Measurements from ENCODE around the gene LRP5. TPM values are rescaled to one million over a fixed set of nuclear protein-coding genes. Genes with fewer than 3 reads are reported as not detected.

The LRP5 gene
- total RNA-seq (2014; rRNA removed; shearing (Covaris generic)) (35.1 and 51.1 TPM in 2 replicates), polyA plus RNA-seq (2016; fragmentation: Nextera tagmentation; extraction: Ambion mirVana) (26.9 and 38.3 TPM in 2 replicates)
- long read RNA-seq, partial matches to known transcripts = 0 of 1 reads
- long read RNA-seq, other reads (novel, unspliced or antisense) = 1 of 1 reads

DNA sequence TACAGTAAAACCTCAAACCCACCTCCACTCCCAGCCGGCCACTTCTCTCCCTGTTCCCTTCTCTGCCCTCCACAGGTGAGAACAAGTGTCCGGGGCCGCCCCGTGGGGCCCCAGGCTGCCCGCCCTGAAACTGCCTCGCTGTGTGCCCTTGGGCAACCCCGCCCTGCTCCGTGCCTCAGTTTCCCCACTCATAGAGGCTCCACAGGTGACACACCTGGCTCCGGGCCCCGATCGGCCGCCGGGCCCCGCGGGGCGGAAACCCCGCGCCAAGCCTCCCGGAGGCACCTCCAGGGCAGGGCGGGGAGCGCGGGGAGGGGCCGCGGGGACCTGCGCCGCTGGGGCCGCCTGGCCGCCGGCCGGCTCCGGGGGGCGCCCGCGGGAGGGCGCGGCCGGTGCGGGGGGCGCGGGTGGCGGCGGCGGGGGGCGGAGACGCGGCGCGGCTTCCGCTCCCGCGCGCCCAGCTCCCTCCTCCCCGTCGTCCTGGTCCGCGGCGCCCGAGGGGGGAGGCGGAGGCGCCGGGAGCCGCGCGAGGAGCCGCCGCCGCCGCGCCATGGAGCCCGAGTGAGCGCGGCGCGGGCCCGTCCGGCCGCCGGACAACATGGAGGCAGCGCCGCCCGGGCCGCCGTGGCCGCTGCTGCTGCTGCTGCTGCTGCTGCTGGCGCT, at the start of gene LRP5:
Gene LRP5, plus strand, starts transcription at position 475 of the 663 bp plus-strand sequence. Its CDS starts 124 bp downstream, at position 599.
- Mint-ChIP-seq H3K4me3 (peak within 1 kb of the TSS; percentile 92), H3K4me1 (peaks cover 49% of the 10 kb centered on the region), H3K36me3 (ENCODE audit: low read depth) (peaks cover 6% of the 10 kb centered on the region; the same call in 1 of the 3 replicates), H3K27ac (peak within 1 kb of the TSS; percentile 74), H3K27me3 (ENCODE audit: insufficient read depth, low read depth, poor library complexity) (peaks cover 21% of the 10 kb centered on the region), H3K9me3 (peaks cover 4% of the 10 kb centered on the region; the same call in 1 of the 3 replicates)
- peaks cover 12% of the 10 kb centered on the region; the same call in 1 of the 2 replicates for H3K27me3 ChIP-seq (ENCODE audit: insufficient read depth)
- ATAC-seq (peak; percentile 2; the same call in 1 of the 3 replicates), DNase-seq (ENCODE audit: low spot score) (peak; percentile 42)
- H3K36me3 ChIP-seq (ENCODE audit: insufficient read depth) = no peaks in the 10 kb centered on the region
- H2AFZ ChIP-seq = peak within 1 kb of the TSS; percentile 56
- H3K4me3 ChIP-seq = peak within 1 kb of the TSS; percentile 83
- H3K4me1 ChIP-seq (ENCODE audit: insufficient read depth) = peaks cover 38% of the 10 kb centered on the region
- H3K4me2 ChIP-seq = peak within 1 kb of the TSS; percentile 87
- no peak within 1 kb of the TSS for H3K27ac ChIP-seq (ENCODE audit: low read depth)
- no peaks in the 10 kb centered on the region for H3K9me2 ChIP-seq (ENCODE audit: insufficient read depth)
- peaks cover 17% of the 10 kb centered on the region for H3F3A ChIP-seq (replicated peaks; ENCODE audit: low read depth)
- TF ChIP-seq CREB1 (CRISPR knock-in tag; IDR thresholded peaks at IDR 0.05; ENCODE audit: low read depth) (no peak), ZNF114 (CRISPR knock-in tag; IDR thresholded peaks at IDR 0.05) (no peak), JUNB (IDR thresholded peaks at IDR 0.05; ENCODE audit: unreplicated experiment) (no peak)
- TF ChIP-seq, protein P1, sequence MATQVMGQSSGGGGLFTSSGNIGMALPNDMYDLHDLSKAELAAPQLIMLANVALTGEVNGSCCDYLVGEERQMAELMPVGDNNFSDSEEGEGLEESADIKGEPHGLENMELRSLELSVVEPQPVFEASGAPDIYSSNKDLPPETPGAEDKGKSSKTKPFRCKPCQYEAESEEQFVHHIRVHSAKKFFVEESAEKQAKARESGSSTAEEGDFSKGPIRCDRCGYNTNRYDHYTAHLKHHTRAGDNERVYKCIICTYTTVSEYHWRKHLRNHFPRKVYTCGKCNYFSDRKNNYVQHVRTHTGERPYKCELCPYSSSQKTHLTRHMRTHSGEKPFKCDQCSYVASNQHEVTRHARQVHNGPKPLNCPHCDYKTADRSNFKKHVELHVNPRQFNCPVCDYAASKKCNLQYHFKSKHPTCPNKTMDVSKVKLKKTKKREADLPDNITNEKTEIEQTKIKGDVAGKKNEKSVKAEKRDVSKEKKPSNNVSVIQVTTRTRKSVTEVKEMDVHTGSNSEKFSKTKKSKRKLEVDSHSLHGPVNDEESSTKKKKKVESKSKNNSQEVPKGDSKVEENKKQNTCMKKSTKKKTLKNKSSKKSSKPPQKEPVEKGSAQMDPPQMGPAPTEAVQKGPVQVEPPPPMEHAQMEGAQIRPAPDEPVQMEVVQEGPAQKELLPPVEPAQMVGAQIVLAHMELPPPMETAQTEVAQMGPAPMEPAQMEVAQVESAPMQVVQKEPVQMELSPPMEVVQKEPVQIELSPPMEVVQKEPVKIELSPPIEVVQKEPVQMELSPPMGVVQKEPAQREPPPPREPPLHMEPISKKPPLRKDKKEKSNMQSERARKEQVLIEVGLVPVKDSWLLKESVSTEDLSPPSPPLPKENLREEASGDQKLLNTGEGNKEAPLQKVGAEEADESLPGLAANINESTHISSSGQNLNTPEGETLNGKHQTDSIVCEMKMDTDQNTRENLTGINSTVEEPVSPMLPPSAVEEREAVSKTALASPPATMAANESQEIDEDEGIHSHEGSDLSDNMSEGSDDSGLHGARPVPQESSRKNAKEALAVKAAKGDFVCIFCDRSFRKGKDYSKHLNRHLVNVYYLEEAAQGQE (IDR thresholded peaks at IDR 0.05; ENCODE audit: unreplicated experiment) = no peak
- no peaks in the 10 kb centered on the region; the same call in 1 of the 2 replicates for H4K20me1 ChIP-seq (replicated peaks; ENCODE audit: insufficient read depth)
- peaks cover 42% of the 10 kb centered on the region for H3K79me2 ChIP-seq (replicated peaks; ENCODE audit: insufficient read depth)

DNA sequence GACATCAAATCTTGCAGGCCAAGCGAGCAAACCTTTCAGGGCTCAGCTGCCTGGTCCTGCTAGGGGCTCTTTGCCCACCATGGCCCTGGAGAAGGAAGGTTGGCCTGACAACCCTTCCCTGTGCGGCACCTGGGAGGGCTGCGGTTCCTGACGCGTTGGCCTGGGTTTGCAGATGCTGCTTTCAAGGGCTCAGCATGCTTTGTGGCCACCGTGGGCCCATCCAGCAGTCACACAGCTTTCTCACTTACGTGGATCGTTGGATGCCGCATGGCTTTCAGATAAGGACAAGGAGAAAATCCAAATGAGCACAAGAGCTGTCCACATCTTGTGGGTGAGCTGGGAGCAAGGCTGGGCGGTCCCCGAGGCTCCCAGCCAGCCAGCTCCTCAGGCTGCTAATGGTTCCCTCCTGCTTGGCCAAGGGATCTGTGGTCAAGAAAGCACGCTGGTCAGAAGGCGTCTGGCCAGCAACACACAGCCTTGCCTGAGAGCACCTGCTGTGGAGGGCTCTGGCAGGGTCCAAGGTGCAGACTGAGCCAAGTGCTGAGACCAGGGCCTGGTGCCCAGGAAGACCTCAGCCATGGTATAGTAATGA, 48.9 kb upstream of the LRP5 start:
- Histone ChIP-seq H3K9me2 (ENCODE audit: insufficient read depth) (no peaks in the 10 kb centered on the region), H3K27ac (ENCODE audit: low read depth) (no peak overlapping the region), H3K79me2 (replicated peaks; ENCODE audit: insufficient read depth) (peaks cover 5% of the 10 kb centered on the region), H4K20me1 (replicated peaks; ENCODE audit: insufficient read depth) (no peaks in the 10 kb centered on the region; the same call in 1 of the 2 replicates), H3K36me3 (ENCODE audit: insufficient read depth) (peaks cover 9% of the 10 kb centered on the region; the same call in 1 of the 2 replicates), H3K4me2 (no peak overlapping the region), H3K4me1 (ENCODE audit: insufficient read depth) (no peaks in the 10 kb centered on the region), H3K27me3 (ENCODE audit: insufficient read depth) (no peaks in the 10 kb centered on the region), H3F3A (replicated peaks; ENCODE audit: low read depth) (no peaks in the 10 kb centered on the region), H3K4me3 (no peak overlapping the region), H2AFZ (no peak overlapping the region)
- DNase-seq (ENCODE audit: low spot score) = no peak
- no peak for ATAC-seq
- Mint-ChIP-seq H3K27ac (no peak overlapping the region), H3K36me3 (ENCODE audit: low read depth) (peaks cover 61% of the 10 kb centered on the region), H3K4me1 (no peaks in the 10 kb centered on the region), H3K9me3 (no peaks in the 10 kb centered on the region), H3K4me3 (no peak overlapping the region), H3K27me3 (ENCODE audit: insufficient read depth, low read depth, poor library complexity) (peaks cover 6% of the 10 kb centered on the region)
- TF ChIP-seq CREB1 (CRISPR knock-in tag; IDR thresholded peaks at IDR 0.05; ENCODE audit: low read depth) (no peak), STAT1 (IDR thresholded peaks at IDR 0.05; ENCODE audit: unreplicated experiment) (no peak)
- TF ChIP-seq, protein P1 (IDR thresholded peaks at IDR 0.05; ENCODE audit: unreplicated experiment) = no peak
